GM18951 (cell line): ENCODE measurements around the gene DNAJC12.
A peak's percentile ranks its signal among the peaks of the same experiment; 100 is the strongest.
"Not testable (repeated sequence)": the region's sequence is repeated elsewhere in the genome, so short reads cannot be mapped to it uniquely, and the experiment has no call there.

Source experiments
- POLR2A ChIP-seq: IDR thresholded peaks from 4 replicates; pipeline ENCODE4 v1.6.1; 2011; ENCODE audit warnings: mild to moderate bottlenecking; ENCODE audit not compliant: insufficient read length, insufficient read depth; ENCODE audit errors: extremely low read depth
- in situ Hi-C: fragments of 300-500 bp; cut with MboI; formaldehyde crosslinking; loops from one replicate; pipeline ENCODE4 v1.12.0; 2022; ENCODE audit warnings: low sequenced_read_pairs, mixed read lengths, inconsistent platforms; ENCODE audit not compliant: unreplicated experiment

DNAJC12 gene

DNA sequence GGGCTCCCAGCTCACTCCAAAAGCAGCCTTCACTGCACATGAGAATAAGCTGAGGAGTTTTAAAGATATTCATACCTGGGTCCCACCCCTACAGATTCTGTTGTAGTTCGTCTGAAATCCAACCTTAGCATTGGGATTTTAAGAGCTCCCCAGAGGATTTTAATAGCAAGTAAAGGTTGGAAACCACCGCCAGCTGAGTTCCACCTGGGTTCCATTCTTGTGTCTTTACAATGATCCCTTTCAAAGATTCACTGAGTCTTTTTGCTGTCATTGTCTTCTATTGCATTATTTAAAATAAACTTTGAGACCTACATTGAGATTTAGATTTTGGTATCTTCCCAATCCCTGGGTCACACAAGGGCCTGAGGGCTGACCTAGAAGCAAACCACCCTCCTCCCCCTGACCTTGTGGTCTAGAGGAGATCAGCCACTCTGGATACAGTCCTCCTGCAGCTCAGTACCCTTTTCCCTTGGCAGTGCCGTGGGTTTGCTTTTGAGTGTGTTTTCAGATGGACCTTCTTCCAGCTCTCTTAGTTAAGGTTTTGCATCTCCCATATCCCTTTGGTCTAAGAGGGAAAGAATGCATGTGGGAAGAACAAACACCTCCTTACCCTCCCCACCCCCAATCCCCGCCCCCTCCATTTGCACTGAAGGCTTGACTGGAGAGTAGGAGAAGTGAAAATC, 23.9 kb upstream of the DNAJC12 start:
- in situ Hi-C loops, result loop anchor here (25.0 kb wide), 1 partner anchor 300 kb away; no protein-coding TSS in a partner anchor
- TF ChIP-seq POLR2A, result no peak

DNA sequence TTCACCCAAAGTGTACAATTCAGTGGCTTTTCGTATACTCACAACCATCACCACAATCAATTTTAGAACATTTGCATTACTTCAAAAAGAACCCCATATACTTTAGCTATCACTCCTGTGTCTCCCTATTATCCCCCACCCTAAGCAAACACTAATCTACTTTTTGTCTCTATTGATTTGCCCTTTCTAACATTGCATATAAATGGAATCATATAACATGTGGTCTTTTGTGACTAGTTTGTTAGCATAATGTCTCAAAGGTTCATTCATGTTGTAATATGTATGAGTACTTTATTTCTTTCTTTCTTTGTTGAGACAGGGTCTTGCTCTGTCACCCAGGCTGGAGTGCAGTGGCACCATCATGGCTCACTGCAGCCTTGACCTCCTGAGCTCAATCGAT, 21.0 kb upstream of the DNAJC12 start:
- in situ Hi-C loops, result loop anchor here (25.0 kb wide), 1 partner anchor 303 kb away; no protein-coding TSS in a partner anchor
- no peak for TF ChIP-seq POLR2A

DNA sequence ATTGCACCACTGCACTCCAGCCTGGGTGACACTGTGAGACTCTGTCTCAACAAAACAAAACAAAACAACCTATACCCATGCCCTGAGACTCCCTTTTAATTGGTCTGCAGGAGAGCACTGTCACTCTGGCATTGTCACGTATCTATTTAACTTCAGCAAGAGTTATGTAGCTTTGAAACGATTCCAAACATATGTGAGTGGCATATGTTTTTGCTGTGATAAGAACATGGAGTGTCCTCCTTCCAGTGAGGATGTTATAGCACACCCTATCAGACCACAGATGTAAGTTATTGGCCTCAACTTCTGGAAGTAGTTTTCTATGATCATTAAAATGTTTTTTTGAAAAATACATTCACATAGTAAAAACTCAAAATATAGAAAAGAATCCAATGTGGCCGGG, 15.5 kb upstream of the DNAJC12 start:
- no peak for TF ChIP-seq POLR2A
- in situ Hi-C loops, result loop anchor here (25.0 kb wide), 1 partner anchor 309 kb away; no protein-coding TSS in a partner anchor

DNA sequence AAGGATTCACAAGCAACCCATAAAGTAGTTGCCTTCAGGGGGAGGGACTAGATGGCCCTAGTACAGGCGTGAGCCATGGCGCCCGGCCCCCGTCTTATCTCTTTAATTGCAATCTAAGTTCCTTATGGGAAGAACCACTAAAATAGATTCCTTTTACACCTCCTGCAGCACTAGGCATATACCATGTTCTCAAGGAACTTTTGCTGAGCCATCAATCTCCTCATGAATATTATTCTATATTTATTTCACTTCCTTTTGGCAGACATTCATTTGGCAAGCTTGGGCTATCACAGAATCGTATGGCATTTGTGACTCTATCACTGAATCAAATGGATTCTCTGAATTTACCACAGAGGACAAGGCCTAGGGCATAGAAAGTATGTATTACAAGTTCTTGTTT, 14.8 kb upstream of the DNAJC12 start:
- in situ Hi-C loops, result loop anchor here (25.0 kb wide), 1 partner anchor 310 kb away; no protein-coding TSS in a partner anchor

DNA sequence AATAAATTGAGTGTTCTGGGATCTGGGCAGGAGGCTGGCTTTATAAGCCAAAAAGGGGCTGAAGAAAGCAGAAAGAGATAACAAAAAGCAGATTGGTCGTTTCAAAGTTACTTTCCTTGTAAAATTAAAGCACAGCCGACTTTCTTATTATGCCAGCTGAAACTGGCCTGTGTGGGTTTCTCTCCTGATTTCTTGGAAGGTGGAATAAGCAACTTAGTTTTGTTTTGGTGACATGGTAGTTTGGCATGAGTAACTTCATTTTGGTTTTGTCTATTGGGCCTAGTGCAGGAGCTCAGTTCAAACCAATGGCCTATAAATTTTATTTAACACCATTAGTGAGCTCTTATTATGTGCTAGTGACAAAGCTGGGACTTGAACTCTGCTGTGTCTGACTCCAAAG, 13.2 kb upstream of the DNAJC12 start:
- in situ Hi-C loops, result loop anchor here (25.0 kb wide), 1 partner anchor 311 kb away; no protein-coding TSS in a partner anchor
- TF ChIP-seq POLR2A, result no peak

More for the DNA sequence above, 14.8 kb upstream of the DNAJC12 start:
- no peak for TF ChIP-seq POLR2A

DNA sequence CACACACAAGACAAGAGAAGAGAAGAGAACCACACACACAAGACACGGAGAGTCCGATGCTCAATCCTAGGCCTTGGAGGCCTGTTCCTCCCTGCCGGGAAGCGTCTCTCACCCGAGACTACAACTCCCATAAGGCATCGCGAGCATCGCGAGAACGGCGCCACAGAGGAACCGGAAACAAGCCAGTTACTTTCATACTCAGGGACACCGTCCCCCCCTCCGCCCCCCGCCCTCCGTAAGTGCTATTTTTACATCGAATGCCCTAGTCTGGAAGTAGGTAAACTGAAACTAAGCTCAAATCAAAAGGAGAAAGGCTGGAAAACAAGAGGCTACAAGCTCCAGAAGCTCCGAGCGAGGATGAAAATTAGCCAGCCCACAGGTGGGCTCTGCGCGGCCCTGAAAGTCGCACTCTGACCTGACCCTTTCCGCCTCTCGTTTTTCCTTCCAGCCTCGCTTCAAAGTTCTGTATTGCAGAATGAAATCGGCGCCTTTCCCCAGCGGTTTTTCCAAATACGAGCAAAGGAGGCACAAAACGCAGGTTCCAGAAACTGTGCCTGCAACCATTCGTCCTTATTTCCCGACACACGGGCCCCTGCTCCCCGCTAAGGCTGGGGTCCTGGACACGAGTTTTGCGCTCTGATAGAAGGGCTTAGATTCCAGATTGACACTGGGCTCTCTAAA, 11.5 kb upstream of the DNAJC12 start:
- in situ Hi-C loops, result loop anchor here (25.0 kb wide), 1 partner anchor 313 kb away; no protein-coding TSS in a partner anchor

DNA sequence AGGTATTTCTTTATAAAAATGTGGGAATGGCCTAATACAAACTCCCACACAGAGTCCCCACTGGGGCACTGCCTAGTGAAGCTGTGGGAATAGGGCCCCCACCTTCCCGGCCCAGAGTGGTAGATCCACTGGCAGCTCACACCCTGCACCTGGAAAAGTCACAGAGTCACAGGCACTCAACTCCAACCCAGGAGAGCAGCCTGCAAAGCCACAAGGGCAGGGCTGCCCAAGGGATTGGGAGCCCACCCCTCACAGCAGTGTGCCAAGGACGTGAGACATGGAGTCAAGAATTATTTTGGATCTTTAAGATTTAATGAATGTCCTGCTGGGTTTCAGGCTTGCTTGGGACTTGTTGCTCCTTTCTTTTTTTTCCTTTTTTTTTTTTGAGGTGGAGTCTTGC, 5.3 kb upstream of the DNAJC12 start:
- in situ Hi-C loops, result no loop called here
- TF ChIP-seq POLR2A, result no peak

More for the DNA sequence above, 11.5 kb upstream of the DNAJC12 start:
- TF ChIP-seq POLR2A, result peak; percentile 66

DNA sequence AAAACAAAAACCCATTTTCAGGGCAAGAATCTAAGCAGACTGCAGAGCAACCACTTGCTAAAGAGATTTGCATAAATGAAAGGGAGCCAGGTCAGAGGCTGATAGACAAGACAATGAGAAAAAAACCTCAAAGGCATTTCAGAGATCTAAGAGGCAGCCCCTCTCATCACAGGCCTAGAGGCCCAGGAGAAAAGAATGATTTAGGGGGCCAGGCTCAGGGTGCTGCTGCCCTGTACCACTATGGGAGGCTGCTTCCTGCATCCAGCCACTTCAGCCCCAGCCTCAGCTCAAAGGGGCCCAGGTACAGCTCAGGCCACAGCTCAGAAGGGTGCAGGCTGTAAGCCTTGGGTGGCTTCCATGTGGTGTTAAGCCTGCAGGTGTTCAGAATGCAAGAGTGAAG, 3.7 kb upstream of the DNAJC12 start:
- no peak for TF ChIP-seq POLR2A
- in situ Hi-C loops, result no loop called here

DNA sequence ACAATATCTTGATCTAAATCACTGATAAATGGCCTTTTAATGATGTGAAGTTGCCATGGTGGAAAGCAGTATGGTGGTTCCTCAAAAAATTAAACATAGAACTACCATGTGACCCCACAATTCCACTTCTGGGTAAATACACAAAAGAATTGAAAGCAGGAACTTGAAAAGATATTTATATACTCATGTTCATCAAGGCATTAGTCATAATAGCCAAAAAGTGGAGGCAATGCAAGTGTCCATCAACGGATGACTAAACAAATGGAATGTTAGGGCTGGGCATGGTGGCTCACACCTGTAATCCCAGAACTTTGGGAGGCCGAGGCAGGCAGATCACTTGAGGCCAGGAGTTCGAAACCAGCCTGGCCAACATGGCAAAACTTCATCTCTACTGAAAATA, 2.0 kb upstream of the DNAJC12 start:
- TF ChIP-seq POLR2A, result no peak
- in situ Hi-C loops, result no loop called here

DNA sequence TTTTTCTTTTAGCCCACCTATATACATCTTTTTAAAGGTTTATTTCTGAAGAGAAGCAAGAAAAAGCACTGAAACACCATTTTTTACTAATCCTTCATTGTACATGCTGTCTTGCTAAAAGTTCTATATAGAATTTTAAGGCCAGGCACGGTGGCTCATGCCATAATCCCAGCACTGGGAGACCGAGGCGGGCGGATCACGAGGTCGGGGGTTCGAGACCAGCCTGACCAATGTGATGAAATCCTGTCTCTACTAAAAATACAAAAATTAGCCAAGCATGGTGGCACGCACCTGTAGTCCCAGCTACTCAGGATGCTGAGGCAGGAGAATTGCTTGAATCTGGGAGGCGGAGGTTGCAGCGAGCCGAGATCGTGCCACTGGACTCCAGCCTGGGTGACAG, 1.5 kb upstream of the DNAJC12 start:
- in situ Hi-C loops, result not testable (repeated sequence)

DNA sequence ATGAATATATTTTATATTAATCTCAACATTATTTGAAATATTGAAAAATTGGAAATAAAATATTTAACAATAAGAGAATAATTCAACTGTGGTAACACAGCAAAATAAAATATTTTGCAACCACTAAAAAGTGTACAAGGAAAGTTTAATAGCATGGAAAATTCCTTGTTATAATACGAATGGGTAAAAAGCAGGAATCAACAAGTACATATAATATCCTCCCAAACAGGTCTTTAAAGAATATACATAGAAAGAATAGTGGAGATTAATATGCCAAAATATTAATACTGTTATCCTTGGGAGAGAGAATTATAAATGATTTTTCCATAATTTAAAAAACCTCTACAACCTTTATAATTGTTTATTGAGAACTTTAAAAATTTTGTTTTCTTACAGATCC, 1.0 kb downstream of the DNAJC12 start:
- no peak for TF ChIP-seq POLR2A
- in situ Hi-C loops, result no loop called here

DNA sequence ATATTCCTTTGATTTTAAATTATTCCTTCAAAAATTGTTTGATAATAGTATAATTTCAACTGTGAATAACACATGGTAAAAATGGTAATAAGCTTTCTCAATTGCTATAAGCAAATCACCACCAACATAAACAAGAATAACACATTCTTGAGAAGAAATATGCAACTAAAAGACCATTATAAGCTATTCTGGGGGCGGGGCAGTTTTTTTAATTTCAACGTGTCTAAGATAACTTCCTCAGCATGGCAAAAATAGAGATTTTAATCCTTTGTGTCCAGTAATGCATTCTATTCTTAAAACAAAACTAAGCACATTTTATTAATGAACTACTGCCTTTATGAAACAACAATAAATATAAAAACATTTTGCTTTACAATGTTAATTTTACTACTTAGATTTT, 1.5 kb downstream of the DNAJC12 start:
- TF ChIP-seq POLR2A, result no peak
- in situ Hi-C loops, result no loop called here

DNA sequence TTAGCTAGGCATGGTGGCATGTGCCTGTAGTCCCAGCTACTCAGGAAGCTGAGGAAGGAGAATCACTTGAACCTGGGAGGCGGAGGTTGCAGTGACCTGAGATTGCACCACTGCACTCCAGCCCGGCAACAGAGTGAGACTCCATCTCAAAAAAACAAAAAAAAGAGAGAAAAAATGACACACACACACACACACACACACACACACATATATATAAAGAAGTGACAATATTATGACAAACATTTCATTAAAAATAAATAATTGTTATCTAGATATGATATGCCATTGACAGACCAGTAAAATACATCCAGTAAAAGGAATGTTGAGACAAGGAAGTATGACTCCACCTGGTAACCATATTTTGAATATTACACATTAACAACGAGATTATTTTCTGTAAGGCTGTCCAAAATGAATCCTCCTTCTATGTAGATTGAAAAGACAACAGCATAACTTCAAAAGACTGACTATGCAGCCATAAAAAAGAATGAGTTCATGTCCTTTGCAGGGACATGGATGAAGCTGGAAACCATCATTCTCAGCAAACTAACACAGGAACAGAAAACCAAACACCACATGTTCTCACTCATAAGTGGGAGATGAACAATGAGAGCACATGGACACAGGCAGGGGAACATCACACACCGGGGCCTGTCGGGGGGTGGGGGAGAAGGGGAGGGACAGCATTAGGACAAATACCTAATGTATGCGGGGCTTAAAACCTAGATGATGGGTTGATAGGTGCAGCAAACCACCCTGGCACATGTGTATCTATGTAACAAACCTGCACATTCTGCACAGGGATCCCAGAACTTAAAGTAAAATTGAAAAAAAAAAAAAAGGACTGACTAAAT, 2.2 kb downstream of the DNAJC12 start:
- in situ Hi-C loops, result not testable (repeated sequence)
